ENCODE measurements around the gene NBPF9.
"Not testable (repeated sequence)": the region's sequence is repeated elsewhere in the genome, so short reads cannot be mapped to it uniquely, and the experiment has no call there.

DNA sequence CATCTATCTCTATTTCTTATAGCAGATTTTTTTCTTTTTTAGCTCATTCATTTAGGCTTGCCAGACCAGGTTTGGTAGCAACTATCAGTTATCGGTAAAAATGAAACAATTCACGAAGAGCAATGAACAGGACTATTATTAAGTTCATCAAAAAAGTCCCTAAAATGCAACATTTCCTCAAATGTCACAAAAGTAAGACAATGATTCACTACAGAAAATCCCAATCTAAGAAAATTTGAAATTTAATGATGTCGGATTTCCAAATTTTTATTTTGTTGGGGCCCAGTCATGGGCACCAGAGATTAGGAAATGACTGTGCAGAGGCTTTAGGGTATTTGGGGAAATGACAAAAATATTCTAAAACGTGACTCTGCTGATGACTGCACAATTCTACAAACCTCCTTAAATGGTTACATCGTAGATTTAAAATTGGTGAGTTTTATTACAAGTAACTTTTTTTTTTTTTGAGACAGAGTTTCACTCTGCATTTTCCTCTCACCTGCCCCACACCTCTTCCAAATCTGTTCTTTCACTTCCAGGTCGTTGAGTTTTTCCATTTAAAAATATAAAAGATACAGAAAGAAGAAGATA is 23.3 kb upstream of the NBPF9 start:
- TF ChIP-seq, protein P1, sequence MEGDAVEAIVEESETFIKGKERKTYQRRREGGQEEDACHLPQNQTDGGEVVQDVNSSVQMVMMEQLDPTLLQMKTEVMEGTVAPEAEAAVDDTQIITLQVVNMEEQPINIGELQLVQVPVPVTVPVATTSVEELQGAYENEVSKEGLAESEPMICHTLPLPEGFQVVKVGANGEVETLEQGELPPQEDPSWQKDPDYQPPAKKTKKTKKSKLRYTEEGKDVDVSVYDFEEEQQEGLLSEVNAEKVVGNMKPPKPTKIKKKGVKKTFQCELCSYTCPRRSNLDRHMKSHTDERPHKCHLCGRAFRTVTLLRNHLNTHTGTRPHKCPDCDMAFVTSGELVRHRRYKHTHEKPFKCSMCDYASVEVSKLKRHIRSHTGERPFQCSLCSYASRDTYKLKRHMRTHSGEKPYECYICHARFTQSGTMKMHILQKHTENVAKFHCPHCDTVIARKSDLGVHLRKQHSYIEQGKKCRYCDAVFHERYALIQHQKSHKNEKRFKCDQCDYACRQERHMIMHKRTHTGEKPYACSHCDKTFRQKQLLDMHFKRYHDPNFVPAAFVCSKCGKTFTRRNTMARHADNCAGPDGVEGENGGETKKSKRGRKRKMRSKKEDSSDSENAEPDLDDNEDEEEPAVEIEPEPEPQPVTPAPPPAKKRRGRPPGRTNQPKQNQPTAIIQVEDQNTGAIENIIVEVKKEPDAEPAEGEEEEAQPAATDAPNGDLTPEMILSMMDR (IDR thresholded peaks at IDR 0.05; ENCODE audit: borderline replicate concordance, extremely low read depth, low read length, poor library complexity, severe bottlenecking), result not testable (repeated sequence)
- TF ChIP-seq EZH2 (IDR thresholded peaks at IDR 0.05; ENCODE audit: borderline replicate concordance, low read depth, low read length, severe bottlenecking), result not testable (repeated sequence)

All from DND-41 (cell line).